T-cell (primary cell): ENCODE results near the gene TTF2. TPM values are rescaled to one million over a fixed set of nuclear protein-coding genes. Genes with fewer than 3 reads are reported as not detected.

ENCODE experiments used
- ATAC-seq, 4 experiments: fragments of 200-7000 bp in 3 of 4; fragments of 150-1000 bp in 1 of 4; cut with Tn5 transposase; replicated peaks in 1 of 4; 1 replicate in 3 of 4; 2 replicates in 1 of 4; pipeline ENCODE4 v1.10.0; 2021; ENCODE audit warnings: moderate library complexity in 3 of 4, mild to moderate bottlenecking in 2 of 4, moderate number of reproducible peaks in 1 of 4
- CTCF ChIA-PET, 2 donors: fragments of 300-600 bp; sonication (Branson Sonifier 250); formaldehyde crosslinking; loops; one replicate each; lab custom pipeline; 2022; ENCODE audit warnings: antibody characterized with exemption in 2 of 2; lab: Charles Lee
- POLR2A ChIA-PET, 2 donors: fragments of 300-600 bp; sonication (Branson Sonifier 250); formaldehyde crosslinking; loops; one replicate each; lab custom pipeline; 2022; ENCODE audit warnings: antibody characterized with exemption in 2 of 2; lab: Charles Lee
- DNase-seq, 35 experiments: peaks; one replicate each; pipeline versions ENCODE4 v3.0.0 to v3.0.0-alpha.2; 2013 to 2023
- H3K27ac ChIP-seq: one replicate; pipeline ENCODE4 v1.5.1; 2013; ENCODE audit warnings: low read length
- H3K27me3 ChIP-seq, 2 experiments: replicated peaks in 1 of 2; 1 replicate in 1 of 2; 2 replicates in 1 of 2; pipeline versions ENCODE4 v1.6.1 to v1.7.0; 2013; ENCODE audit warnings: low read length in 1 of 2, mixed read lengths in 1 of 2; ENCODE audit not compliant: control insufficient read depth in 2 of 2, insufficient read depth in 2 of 2; ENCODE audit errors: extremely low read depth in 1 of 2
- H3K36me3 ChIP-seq, 2 donors: 1 replicate in 1 of 2; 2 replicates in 1 of 2; pipeline versions ENCODE4 v1.6.1 to v1.7.0; 2013; ENCODE audit warnings: low read length in 1 of 2; ENCODE audit not compliant: control insufficient read depth in 2 of 2, insufficient read depth in 1 of 2; ENCODE audit errors: extremely low read depth in 1 of 2
- H3K4me1 ChIP-seq, 2 experiments: 1 replicate in 1 of 2; 2 replicates in 1 of 2; pipeline versions ENCODE4 v1.6.1 to v1.7.0; 2013; ENCODE audit warnings: low read length in 2 of 2, mixed read lengths in 1 of 2; ENCODE audit not compliant: insufficient read depth in 2 of 2, control insufficient read depth in 1 of 2; ENCODE audit errors: extremely low read depth in 1 of 2
- H3K4me3 ChIP-seq, 2 donors: 1 replicate in 1 of 2; 2 replicates in 1 of 2; pipeline versions ENCODE4 v1.5.1 to v1.7.0; 2013; ENCODE audit warnings: mild to moderate bottlenecking in 2 of 2, low read length in 1 of 2, moderate library complexity in 1 of 2; ENCODE audit not compliant: control insufficient read depth in 1 of 2; ENCODE audit errors: extremely low read depth in 1 of 2
- H3K9me3 ChIP-seq: 2 replicates; pipeline ENCODE4 v1.7.0; 2013
- H3K27ac Mint-ChIP-seq, 2 donors: one replicate each; pipeline ENCODE4 v1.8.0; 2020 to 2021; ENCODE audit warnings: mild to moderate bottlenecking in 2 of 2, mixed read lengths in 2 of 2
- H3K27me3 Mint-ChIP-seq, 2 donors: one replicate each; pipeline ENCODE4 v1.8.0; 2021 to 2022; ENCODE audit warnings: mixed read lengths in 2 of 2
- H3K36me3 Mint-ChIP-seq: one replicate; pipeline ENCODE4 v1.8.0; 2021; ENCODE audit warnings: mixed read lengths
- H3K4me1 Mint-ChIP-seq, 3 donors: one replicate each; pipeline ENCODE4 v1.8.0; 2020 to 2022; ENCODE audit warnings: mixed read lengths in 3 of 3, mild to moderate bottlenecking in 1 of 3
- H3K4me3 Mint-ChIP-seq, 3 donors: one replicate each; pipeline ENCODE4 v1.8.0; 2020 to 2022; ENCODE audit warnings: mild to moderate bottlenecking in 3 of 3, mixed read lengths in 3 of 3, moderate library complexity in 3 of 3
- H3K9me3 Mint-ChIP-seq, 3 donors: one replicate each; pipeline ENCODE4 v1.8.0; 2020 to 2022; ENCODE audit warnings: mixed read lengths in 3 of 3
- WGBS: methylation state at CpG from one replicate; pipeline ENCODE4 v1.1.5; 2013; ENCODE audit warnings: missing lambda C conversion rate; ENCODE audit not compliant: insufficient coverage; 5-methylcytosine and 5-hydroxymethylcytosine counted together
- total RNA-seq, 35 experiments: library from RNA in 6 of 35; stranded (reverse) in 6 of 35; fragments of 120-200 nt in 1 of 35; gene quantifications; one replicate each; pipeline versions ENCODE4 v1.2.1 to v1.2.4 and lab custom pipeline; 2013 to 2026

TTF2 gene
- total RNA-seq, 5 donors from 2014 or later (not counting 1 experiment from before 2014, with no cell fraction given) = 26.7 to 37.1 (median 33.8) TPM

GRCh38 chr1:117030271-117030877, 29.8 kb upstream of the TTF2 start:
- ChIA-PET CTCF (no interaction called here), POLR2A (no interaction called here)
- no peaks in the 10 kb centered on the region for H3K27me3 Mint-ChIP-seq
- H3K4me1 ChIP-seq = no peaks in the 10 kb centered on the region
- H3K27ac Mint-ChIP-seq = no peak overlapping the region
- WGBS = no CpG with 5 or more reads among the region's 1 CpG
- H3K9me3 ChIP-seq = no peaks in the 10 kb centered on the region
- DNase-seq (no peak), ATAC-seq (no peak)
- H3K36me3 ChIP-seq = peaks cover 0 to 9% of the 10 kb centered on the region in 2 donors
- H3K4me3 ChIP-seq = no peak overlapping the region
- H3K9me3 Mint-ChIP-seq = no peaks in the 10 kb centered on the region
- no peak overlapping the region for H3K4me3 Mint-ChIP-seq
- no peaks in the 10 kb centered on the region for H3K27me3 ChIP-seq
- H3K27ac ChIP-seq = no peak overlapping the region
- H3K4me1 Mint-ChIP-seq = peaks cover 12 to 21% (median 12%) of the 10 kb centered on the region in 3 donors
- peaks cover 16% of the 10 kb centered on the region for H3K36me3 Mint-ChIP-seq

GRCh38 chr1:117032266-117032665, 27.9 kb upstream of the TTF2 start:
- Mint-ChIP-seq H3K27me3 (no peaks in the 10 kb centered on the region), H3K27ac (no peak overlapping the region), H3K36me3 (peaks cover 11% of the 10 kb centered on the region), H3K4me3 (no peak overlapping the region), H3K9me3 (no peaks in the 10 kb centered on the region), H3K4me1 (peaks cover 12 to 21% (median 12%) of the 10 kb centered on the region in 3 donors)
- no peaks in the 10 kb centered on the region for H3K4me1 ChIP-seq
- no peaks in the 10 kb centered on the region for H3K9me3 ChIP-seq
- H3K27me3 ChIP-seq = no peaks in the 10 kb centered on the region
- 80% methylated on average over 1 of the region's 3 CpGs for WGBS
- POLR2A ChIA-PET = no interaction called here
- no peak for ATAC-seq
- no peak overlapping the region for H3K27ac ChIP-seq
- DNase-seq = no peak
- peaks cover 0 to 2% of the 10 kb centered on the region in 2 donors for H3K36me3 ChIP-seq
- no peak overlapping the region for H3K4me3 ChIP-seq
- CTCF ChIA-PET = no interaction called here

GRCh38 chr1:117032681-117033539, 27.2 kb upstream of the TTF2 start:
- H3K4me1 Mint-ChIP-seq = peaks cover 12 to 21% (median 12%) of the 10 kb centered on the region in 3 donors
- H3K27me3 Mint-ChIP-seq = no peaks in the 10 kb centered on the region
- H3K27ac ChIP-seq = no peak overlapping the region
- H3K27ac Mint-ChIP-seq = no peak overlapping the region
- no peaks in the 10 kb centered on the region for H3K27me3 ChIP-seq
- ChIA-PET POLR2A (no interaction called here), CTCF (no interaction called here)
- WGBS = 83% methylated on average over 11 of the region's 11 CpGs
- ATAC-seq (no peak), DNase-seq (no peak)
- H3K36me3 ChIP-seq = peaks cover 0 to 2% of the 10 kb centered on the region in 2 donors
- H3K9me3 ChIP-seq = no peaks in the 10 kb centered on the region
- H3K9me3 Mint-ChIP-seq = no peaks in the 10 kb centered on the region
- peaks cover 11% of the 10 kb centered on the region for H3K36me3 Mint-ChIP-seq
- no peaks in the 10 kb centered on the region for H3K4me1 ChIP-seq
- no peak overlapping the region for H3K4me3 Mint-ChIP-seq
- no peak overlapping the region for H3K4me3 ChIP-seq

- Histone ChIP-seq H3K4me1 (no peaks in the 10 kb centered on the region), H3K9me3 (no peaks in the 10 kb centered on the region), H3K27me3 (no peaks in the 10 kb centered on the region), H3K4me3 (no peak overlapping the region), H3K27ac (no peak overlapping the region), H3K36me3 (no peaks in the 10 kb centered on the region)
- 82% methylated on average over 2 of the region's 7 CpGs for WGBS
- ATAC-seq (no peak), DNase-seq (no peak)
- Mint-ChIP-seq H3K27me3 (no peaks in the 10 kb centered on the region), H3K9me3 (no peaks in the 10 kb centered on the region), H3K4me3 (no peak overlapping the region), H3K27ac (peak overlapping the region in 1 of 2 donors; percentile 10), H3K36me3 (peaks cover 15% of the 10 kb centered on the region), H3K4me1 (peaks cover 12 to 21% (median 12%) of the 10 kb centered on the region in 3 donors)
- CTCF ChIA-PET = no interaction called here
- POLR2A ChIA-PET = no interaction called here
Observed at GRCh38 chr1:117033772-117034171, 26.4 kb upstream of the TTF2 start.

- POLR2A ChIA-PET = no interaction called here
- no peak overlapping the region for H3K4me3 ChIP-seq
- no peaks in the 10 kb centered on the region for H3K27me3 Mint-ChIP-seq
- H3K9me3 ChIP-seq = no peaks in the 10 kb centered on the region
- peaks cover 15% of the 10 kb centered on the region for H3K36me3 Mint-ChIP-seq
- no peak overlapping the region for H3K27ac Mint-ChIP-seq
- H3K27me3 ChIP-seq = no peaks in the 10 kb centered on the region
- CTCF ChIA-PET = interaction anchor here in 1 of 2 donors (0.6 kb wide), 1 partner anchor 17 kb away, joined by 3 read pairs; no protein-coding TSS in a partner anchor
- 60% methylated on average over 1 of the region's 7 CpGs for WGBS
- no peak overlapping the region for H3K4me3 Mint-ChIP-seq
- H3K36me3 ChIP-seq = no peaks in the 10 kb centered on the region
- H3K27ac ChIP-seq = no peak overlapping the region
- no peaks in the 10 kb centered on the region for H3K4me1 ChIP-seq
- ATAC-seq = no peak
- no peak for DNase-seq
- H3K4me1 Mint-ChIP-seq = peaks cover 10 to 21% (median 12%) of the 10 kb centered on the region in 3 donors
- H3K9me3 Mint-ChIP-seq = no peaks in the 10 kb centered on the region
Observed at GRCh38 chr1:117034791-117035290, 25.3 kb upstream of the TTF2 start.

GRCh38 chr1:117036018-117036461, 24.1 kb upstream of the TTF2 start:
- ATAC-seq (no peak), DNase-seq (no peak)
- WGBS = 89% methylated on average over 6 of the region's 6 CpGs
- ChIA-PET CTCF (no interaction called here), POLR2A (interaction anchor here in 1 of 2 donors (0.5 kb wide), 1 partner anchor 174 kb away, joined by 3 read pairs; no protein-coding TSS in a partner anchor)
- Histone ChIP-seq H3K27me3 (no peaks in the 10 kb centered on the region), H3K27ac (no peak overlapping the region), H3K4me3 (no peak overlapping the region), H3K36me3 (no peaks in the 10 kb centered on the region), H3K9me3 (no peaks in the 10 kb centered on the region), H3K4me1 (no peaks in the 10 kb centered on the region)
- Mint-ChIP-seq H3K27ac (no peak overlapping the region), H3K4me3 (no peak overlapping the region), H3K4me1 (peaks cover 7 to 13% (median 7%) of the 10 kb centered on the region in 3 donors), H3K36me3 (peaks cover 12% of the 10 kb centered on the region), H3K27me3 (no peaks in the 10 kb centered on the region), H3K9me3 (no peaks in the 10 kb centered on the region)
